ENCODE results near the gene CRTC1.

The CRTC1 gene

GRCh38 chr19:18762125-18763023, 78.9 kb downstream of the CRTC1 start:
- no peak for DNase-seq (ENCODE audit: extremely low read depth, low read depth)
- TF ChIP-seq, protein P1, sequence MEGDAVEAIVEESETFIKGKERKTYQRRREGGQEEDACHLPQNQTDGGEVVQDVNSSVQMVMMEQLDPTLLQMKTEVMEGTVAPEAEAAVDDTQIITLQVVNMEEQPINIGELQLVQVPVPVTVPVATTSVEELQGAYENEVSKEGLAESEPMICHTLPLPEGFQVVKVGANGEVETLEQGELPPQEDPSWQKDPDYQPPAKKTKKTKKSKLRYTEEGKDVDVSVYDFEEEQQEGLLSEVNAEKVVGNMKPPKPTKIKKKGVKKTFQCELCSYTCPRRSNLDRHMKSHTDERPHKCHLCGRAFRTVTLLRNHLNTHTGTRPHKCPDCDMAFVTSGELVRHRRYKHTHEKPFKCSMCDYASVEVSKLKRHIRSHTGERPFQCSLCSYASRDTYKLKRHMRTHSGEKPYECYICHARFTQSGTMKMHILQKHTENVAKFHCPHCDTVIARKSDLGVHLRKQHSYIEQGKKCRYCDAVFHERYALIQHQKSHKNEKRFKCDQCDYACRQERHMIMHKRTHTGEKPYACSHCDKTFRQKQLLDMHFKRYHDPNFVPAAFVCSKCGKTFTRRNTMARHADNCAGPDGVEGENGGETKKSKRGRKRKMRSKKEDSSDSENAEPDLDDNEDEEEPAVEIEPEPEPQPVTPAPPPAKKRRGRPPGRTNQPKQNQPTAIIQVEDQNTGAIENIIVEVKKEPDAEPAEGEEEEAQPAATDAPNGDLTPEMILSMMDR (IDR thresholded peaks at IDR 0.05; ENCODE audit: low read depth, low read length) = no peak

DNA sequence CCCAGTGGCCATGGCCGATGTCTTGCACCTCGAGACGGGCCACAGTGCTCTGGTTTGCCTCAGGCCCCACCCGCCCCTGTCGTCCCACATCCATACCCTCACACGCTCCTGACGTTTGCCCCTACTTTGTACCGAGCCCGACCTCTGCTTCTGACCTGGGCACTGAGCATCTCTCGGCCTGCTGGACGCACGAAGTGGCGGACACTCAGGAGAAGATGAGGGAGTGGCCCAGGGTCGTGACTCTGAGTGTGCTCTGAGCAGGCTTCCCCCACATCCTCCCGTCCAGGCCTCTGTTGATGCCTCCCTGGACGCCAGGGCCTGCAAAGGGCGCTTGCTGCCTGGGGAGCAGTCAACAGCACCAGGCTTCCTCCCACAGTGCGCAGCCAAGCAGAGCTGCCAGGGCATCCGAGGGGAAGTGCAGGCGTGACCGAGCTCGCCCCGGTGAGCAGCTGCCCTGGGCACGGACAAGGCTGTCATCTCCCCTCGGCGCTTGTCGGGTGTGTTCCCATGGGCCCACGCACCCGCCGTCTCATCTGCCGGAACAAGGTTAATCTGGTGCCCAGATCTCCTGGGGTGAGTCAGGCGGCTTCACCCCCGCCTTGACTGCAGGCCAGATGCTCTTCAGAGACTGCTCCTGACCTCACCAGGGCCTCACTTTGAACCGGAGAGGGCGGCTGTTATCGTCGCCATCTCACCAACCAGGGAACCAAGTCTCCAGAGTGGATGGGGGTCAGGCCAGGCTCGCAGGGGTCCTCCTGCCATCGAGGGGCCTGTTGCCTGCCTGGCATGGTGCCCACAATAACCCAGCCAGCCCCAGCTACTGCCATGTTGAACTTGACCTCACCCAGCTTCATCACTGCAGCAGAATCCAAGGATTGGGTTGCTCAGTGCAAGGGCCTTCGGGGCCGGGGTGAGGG, 80.5 kb downstream of the CRTC1 start:
- DNase-seq (ENCODE audit: extremely low read depth, low read depth) = no peak
- TF ChIP-seq, protein P1 (IDR thresholded peaks at IDR 0.05; ENCODE audit: low read depth, low read length) = no peak

GRCh38 chr19:18764591-18765051, 81.1 kb downstream of the CRTC1 start:
- TF ChIP-seq, protein P1 (IDR thresholded peaks at IDR 0.05; ENCODE audit: low read depth, low read length) = no peak
- no peak for DNase-seq (ENCODE audit: extremely low read depth, low read depth)

DNA sequence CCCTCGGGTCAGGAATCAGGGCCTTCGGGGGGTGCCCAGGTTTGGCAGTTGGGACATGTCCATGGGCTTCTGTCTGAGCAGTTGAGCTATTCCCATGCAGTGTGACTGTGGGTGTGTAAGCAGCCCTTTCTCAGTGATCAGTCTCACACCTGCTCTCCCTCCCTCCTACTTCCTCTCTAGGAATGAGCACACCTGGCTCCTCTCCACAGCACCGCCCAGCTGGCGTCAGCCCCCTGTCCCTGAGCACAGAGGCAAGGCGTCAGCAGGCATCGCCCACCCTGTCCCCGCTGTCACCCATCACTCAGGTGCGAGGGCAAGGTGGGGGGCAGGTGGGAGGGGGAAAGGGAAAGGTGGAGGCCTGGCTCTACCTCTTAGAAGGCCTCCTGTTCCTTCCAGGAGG, 81.7 kb downstream of the CRTC1 start:
- TF ChIP-seq, protein P1 (IDR thresholded peaks at IDR 0.05; ENCODE audit: low read depth, low read length) = no peak
- DNase-seq (ENCODE audit: extremely low read depth, low read depth) = no peak

DNA sequence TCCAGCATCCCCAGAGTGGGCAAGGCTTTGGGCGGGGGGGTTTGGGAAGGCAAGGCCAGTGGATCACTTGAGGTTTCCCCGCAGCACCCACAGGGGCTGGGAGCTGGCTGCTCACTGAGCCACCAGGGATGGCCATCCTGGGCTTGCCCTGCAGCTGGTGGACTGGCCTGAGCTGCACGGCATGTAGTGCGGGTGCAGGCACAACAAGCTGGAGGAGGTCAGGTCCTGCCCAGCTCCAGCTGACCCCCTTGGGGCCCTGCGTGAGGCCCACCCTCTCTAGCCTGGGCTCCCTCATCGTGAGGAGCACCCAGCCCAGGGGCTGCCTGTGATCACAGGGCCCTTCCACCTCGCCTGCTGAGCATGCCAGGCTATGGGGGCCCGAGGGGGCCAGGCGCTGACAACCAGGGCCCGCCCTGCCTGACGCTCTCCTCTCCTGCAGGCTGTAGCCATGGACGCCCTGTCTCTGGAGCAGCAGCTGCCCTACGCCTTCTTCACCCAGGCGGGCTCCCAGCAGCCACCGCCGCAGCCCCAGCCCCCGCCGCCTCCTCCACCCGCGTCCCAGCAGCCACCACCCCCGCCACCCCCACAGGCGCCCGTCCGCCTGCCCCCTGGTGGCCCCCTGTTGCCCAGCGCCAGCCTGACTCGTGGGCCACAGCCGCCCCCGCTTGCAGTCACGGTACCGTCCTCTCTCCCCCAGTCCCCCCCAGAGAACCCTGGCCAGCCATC, 84.7 kb downstream of the CRTC1 start:
- TF ChIP-seq, protein P1 (IDR thresholded peaks at IDR 0.05; ENCODE audit: low read depth, low read length) = no peak
- no peak for DNase-seq (ENCODE audit: extremely low read depth, low read depth)

DNA sequence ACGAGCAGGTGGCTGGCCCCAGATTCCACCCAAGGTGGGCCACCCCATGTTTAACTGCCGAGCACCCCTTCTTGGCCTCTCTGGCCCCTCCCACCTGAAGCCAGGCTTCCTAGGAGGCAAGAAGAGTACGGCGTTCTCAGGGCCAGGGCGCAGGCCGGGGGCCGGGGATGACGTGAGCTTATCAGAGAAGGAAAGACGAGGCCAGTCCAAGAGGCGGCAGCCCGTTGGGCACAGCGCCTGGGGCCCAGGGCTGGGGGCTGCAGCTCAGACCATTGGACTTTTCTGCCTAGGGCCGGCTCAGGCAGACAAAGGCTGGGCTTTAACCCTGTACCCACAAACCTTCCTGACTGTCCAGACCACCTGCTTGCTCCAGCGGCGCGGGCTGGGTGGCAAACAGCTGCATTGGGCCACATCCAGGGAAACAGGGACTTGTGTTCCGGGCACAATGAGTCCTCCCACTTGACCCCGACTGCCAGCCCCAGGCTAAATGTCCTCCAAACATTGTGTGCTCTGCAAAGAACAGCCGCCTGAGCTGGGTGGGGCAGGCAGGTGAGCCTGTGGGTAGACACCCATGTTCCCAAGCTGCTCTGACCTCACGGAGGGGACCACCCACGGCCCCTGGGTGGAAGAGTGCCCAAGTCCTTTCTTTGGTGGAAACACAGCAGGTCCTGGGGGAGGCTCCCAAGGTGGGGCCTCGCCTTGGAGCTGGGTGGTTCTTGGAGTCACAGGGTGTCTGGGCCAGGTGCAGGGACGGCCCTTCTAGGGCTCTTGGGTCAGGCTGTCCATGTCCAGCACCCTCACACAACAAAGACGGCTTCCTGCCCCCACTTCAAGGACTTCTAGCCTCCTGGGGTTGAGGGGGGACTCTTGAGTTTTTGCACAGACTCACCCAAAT, 85.8 kb downstream of the CRTC1 start:
- DNase-seq (ENCODE audit: extremely low read depth, low read depth) = no peak
- TF ChIP-seq, protein P1 (IDR thresholded peaks at IDR 0.05; ENCODE audit: low read depth, low read length) = no peak

Data from AG09319 (cell line).